ENCODE data around the gene ZFYVE28. TPM values are rescaled to one million over a fixed set of nuclear protein-coding genes. Genes with fewer than 3 reads are reported as not detected.

ZFYVE28 gene
- total RNA-seq, 1 donor from 2014 or later, result 5.9 TPM

DNA sequence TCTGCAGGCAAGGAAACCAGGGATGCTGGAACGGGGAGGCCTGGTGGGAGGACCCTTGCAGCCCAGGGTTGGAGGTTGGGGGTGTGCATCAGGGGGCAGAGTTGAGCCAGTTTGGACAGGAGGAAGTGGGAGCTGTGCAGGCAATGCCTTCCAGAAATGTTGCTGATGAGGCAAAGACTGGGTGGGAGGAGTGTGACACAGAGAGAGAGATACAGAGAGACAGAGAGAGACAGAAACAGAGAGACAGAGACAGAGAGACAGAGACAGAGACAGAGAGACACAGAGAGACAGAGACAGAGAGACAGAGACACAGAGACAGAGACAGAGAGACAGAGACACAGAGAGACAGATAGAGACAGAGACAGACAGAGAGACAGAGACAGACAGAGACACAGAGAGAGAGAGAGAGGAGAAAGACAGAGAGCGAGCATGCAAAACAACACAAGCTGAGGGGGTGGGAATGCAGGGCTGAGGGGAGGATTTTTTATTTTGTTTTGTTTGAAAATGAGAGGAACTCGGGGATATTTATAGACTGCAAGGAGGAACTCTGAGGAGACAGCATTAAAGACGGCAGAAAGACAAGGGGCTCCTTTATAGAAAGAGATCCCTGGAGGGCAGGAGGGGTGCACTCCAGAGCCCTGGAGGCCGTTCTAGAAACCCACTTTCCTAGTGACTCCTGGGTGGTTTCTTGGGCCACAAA is 174.6 kb downstream of the ZFYVE28 start:
- Mint-ChIP-seq H3K4me1 (peaks cover 38% of the 10 kb centered on the region), H3K9me3 (no peaks in the 10 kb centered on the region), H3K4me3 (no peak overlapping the region), H3K27me3 (no peaks in the 10 kb centered on the region), H3K27ac (peak overlapping the region; percentile 64), H3K36me3 (ENCODE audit: low read depth) (peaks cover 8% of the 10 kb centered on the region)
- POLR2A ChIA-PET, result interaction anchor here (1.3 to 1.6 kb wide), 2 partner anchors 16 to 18 kb away, joined by 4 to 6 read pairs; partner anchors contain the start of gene MXD4
- TF ChIP-seq, protein P1, sequence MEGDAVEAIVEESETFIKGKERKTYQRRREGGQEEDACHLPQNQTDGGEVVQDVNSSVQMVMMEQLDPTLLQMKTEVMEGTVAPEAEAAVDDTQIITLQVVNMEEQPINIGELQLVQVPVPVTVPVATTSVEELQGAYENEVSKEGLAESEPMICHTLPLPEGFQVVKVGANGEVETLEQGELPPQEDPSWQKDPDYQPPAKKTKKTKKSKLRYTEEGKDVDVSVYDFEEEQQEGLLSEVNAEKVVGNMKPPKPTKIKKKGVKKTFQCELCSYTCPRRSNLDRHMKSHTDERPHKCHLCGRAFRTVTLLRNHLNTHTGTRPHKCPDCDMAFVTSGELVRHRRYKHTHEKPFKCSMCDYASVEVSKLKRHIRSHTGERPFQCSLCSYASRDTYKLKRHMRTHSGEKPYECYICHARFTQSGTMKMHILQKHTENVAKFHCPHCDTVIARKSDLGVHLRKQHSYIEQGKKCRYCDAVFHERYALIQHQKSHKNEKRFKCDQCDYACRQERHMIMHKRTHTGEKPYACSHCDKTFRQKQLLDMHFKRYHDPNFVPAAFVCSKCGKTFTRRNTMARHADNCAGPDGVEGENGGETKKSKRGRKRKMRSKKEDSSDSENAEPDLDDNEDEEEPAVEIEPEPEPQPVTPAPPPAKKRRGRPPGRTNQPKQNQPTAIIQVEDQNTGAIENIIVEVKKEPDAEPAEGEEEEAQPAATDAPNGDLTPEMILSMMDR (IDR thresholded peaks at IDR 0.05), result no peak
- CTCF ChIA-PET, result interaction anchor here (0.6 to 1.3 kb wide), 2 partner anchors 172 to 197 kb away, joined by 3 to 4 read pairs; no protein-coding TSS in a partner anchor
- ATAC-seq (ENCODE audit: low read depth) (no peak), DNase-seq (no peak)
- intact Hi-C loops (cut with micrococcal nuclease), result loop anchor here (1.0 to 10.0 kb wide), 8 partner anchors 23 to 1232 kb away; partner anchors contain the start of genes FGFRL1, GRK4, NELFA and NOP14

- peak; percentile 99 for DNase-seq
- intact Hi-C loops (cut with micrococcal nuclease), result loop anchor here (1.0 to 10.0 kb wide), 13 partner anchors 21 to 1229 kb away; partner anchors contain the start of genes CFAP99, FAM193A, FGFRL1 and GRK4
- Mint-ChIP-seq H3K4me3 (peak within 1 kb of the TSS; percentile 91), H3K4me1 (peaks cover 54% of the 10 kb centered on the region), H3K27ac (peak within 1 kb of the TSS; percentile 86), H3K9me3 (no peaks in the 10 kb centered on the region), H3K27me3 (no peaks in the 10 kb centered on the region), H3K36me3 (ENCODE audit: low read depth) (peaks cover 23% of the 10 kb centered on the region)
- TF ChIP-seq, protein P1 (IDR thresholded peaks at IDR 0.05), result no peak
- ATAC-seq (ENCODE audit: low read depth), result peak; percentile 96
- POLR2A ChIA-PET, result interaction anchor here (0.5 to 2.9 kb wide), 14 partner anchors 16 to 295 kb away, joined by 3 to 21 read pairs (median 5); partner anchors contain the start of genes CFAP99, FAM193A, MXD4 and RNF4
- CTCF ChIA-PET, result interaction anchor here (0.6 to 4.6 kb wide), 5 partner anchors 11 to 221 kb away, joined by 3 to 19 read pairs (median 3); no protein-coding TSS in a partner anchor
Measured at GRCh38 chr4:2241410-2242353, 176.8 kb downstream of the ZFYVE28 start, which contains the start of the genes HAUS3 and POLN. Gene HAUS3 (minus strand): TSS chr4:2242121. CDS start chr4:2240946, 1,175 bp downstream. Gene POLN (minus strand): TSS chr4:2242121. CDS start chr4:2229231, 12,890 bp downstream.

DNA sequence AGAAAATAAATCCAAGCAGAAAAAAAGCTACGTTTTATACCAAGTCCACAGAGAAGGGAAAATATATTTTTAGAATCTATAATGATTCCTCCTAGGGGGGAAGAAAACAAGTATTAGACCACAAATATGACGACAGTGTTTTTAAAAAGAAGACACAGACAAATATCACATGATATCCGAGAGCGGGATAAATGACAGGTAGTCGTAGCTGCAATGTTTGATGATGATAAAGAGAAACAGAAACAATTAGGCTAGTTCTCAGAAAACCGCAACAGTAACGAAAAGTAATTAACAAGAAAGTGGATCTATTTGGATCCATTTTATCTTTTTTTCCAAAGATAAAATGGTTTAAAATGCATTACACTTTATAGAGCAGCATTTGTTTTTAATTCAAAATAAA is 177.4 kb downstream of the ZFYVE28 start:
- ChIA-PET POLR2A (interaction anchor here (0.5 to 2.9 kb wide), 8 partner anchors 22 to 722 kb away, joined by 3 to 21 read pairs (median 5); partner anchors contain the start of genes CFAP99, GRK4, MXD4 and NOP14), CTCF (interaction anchor here (0.8 to 4.6 kb wide), 3 partner anchors 21 to 266 kb away, joined by 3 to 19 read pairs (median 4); no protein-coding TSS in a partner anchor)
- TF ChIP-seq, protein P1 (IDR thresholded peaks at IDR 0.05), result no peak
- H3K9me3 Mint-ChIP-seq, result no peaks in the 10 kb centered on the region
- no peaks in the 10 kb centered on the region for H3K27me3 Mint-ChIP-seq
- peak overlapping the region; percentile 86 for H3K27ac Mint-ChIP-seq
- H3K4me3 Mint-ChIP-seq, result peak overlapping the region; percentile 91
- peaks cover 54% of the 10 kb centered on the region for H3K4me1 Mint-ChIP-seq
- intact Hi-C loops (cut with micrococcal nuclease), result loop anchor here (5.0 to 10.0 kb wide), 6 partner anchors 236 to 1229 kb away; partner anchors contain the start of genes FGFRL1, GRK4, NELFA and NOP14
- peaks cover 28% of the 10 kb centered on the region for H3K36me3 Mint-ChIP-seq (ENCODE audit: low read depth)
- ATAC-seq (ENCODE audit: low read depth) (no peak), DNase-seq (no peak)

DNA sequence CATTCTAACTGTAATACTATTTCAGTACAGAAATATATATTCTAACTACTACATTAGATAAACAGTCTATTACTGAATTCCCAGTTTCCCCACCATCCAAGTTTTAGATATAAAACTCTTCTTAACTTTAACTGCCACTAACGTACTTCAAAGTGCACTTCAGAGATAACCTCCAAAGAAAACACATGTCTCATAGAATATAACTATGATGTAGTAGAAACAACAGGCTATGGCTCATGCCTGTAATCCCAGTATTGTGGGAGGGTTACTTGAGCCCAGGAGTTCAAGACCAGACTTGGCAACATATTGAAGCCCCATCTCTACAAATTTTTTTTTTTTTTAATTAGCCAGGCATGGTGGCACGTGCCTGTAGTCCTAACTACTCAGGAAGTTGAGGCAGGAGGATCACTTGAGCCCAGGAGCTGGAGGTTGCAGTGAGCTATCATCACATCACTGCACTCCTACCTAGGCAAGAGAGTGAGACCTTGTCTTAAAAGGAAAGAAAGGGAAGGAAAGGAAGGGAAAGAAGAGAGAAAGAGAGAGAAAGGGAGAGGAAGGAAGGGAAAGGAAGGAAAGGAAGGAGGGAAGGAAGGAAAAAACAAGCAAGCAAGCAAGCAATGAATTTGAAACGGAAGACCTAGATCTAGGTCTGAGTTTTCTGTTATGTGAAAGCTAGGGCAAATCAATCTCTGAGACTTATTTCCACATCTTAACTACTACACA is 181.3 kb downstream of the ZFYVE28 start:
- ChIA-PET CTCF (no interaction called here), POLR2A (interaction anchor here (0.6 to 1.4 kb wide), 4 partner anchors 25 to 513 kb away, joined by 3 to 5 read pairs (median 4); partner anchors contain the start of gene MXD4)
- Mint-ChIP-seq H3K4me1 (peaks cover 38% of the 10 kb centered on the region), H3K4me3 (no peak overlapping the region), H3K27ac (no peak overlapping the region), H3K36me3 (ENCODE audit: low read depth) (peaks cover 63% of the 10 kb centered on the region), H3K9me3 (no peaks in the 10 kb centered on the region), H3K27me3 (no peaks in the 10 kb centered on the region)
- TF ChIP-seq, protein P1 (IDR thresholded peaks at IDR 0.05), result no peak
- DNase-seq (no peak), ATAC-seq (ENCODE audit: low read depth) (no peak)
- intact Hi-C loops (cut with micrococcal nuclease), result no loop called here

Data from activated B cell treated with CpG ODN at 0.5 μM for 24 hours (primary cell).